ENCODE results near the gene TAF4B. TPM values are rescaled to one million over a fixed set of nuclear protein-coding genes. Genes with fewer than 3 reads are reported as not detected.

The TAF4B gene
- total and polyA plus RNA-seq, 2 donors (not counting 1 experiment from before 2014, with no cell fraction given), result 10.5 to 16.1 TPM

GRCh38 chr18:26267357-26267930 lies 41.2 kb downstream of the TAF4B start:
- Histone ChIP-seq H3K9ac (ENCODE audit: low read length) (no peak overlapping the region), H3K36me3 (replicated peaks in 1 of 2; ENCODE audit: control extremely low read depth in 1 of 2, control insufficient read depth in 1 of 2, extremely low read depth in 1 of 2, insufficient read depth in 2 of 2, low read length in 1 of 2) (peaks cover 0 to 40% of the 10 kb centered on the region in 2 experiments), H3K4me2 (replicated peaks; ENCODE audit: low read depth, low read length, poor library complexity, severe bottlenecking) (no peak overlapping the region), H3K4me1 (ENCODE audit: control insufficient read depth in 2 of 2, insufficient read depth in 2 of 2, low read length in 2 of 2) (no peaks in the 10 kb centered on the region), H3K79me2 (ENCODE audit: control insufficient read depth, insufficient read depth, low read length) (peaks cover 14% of the 10 kb centered on the region), H3K27ac (ENCODE audit: low read length in 2 of 2) (no peak overlapping the region), H3K4me3 (ENCODE audit: control extremely low read depth in 1 of 5, extremely low read depth in 1 of 5, insufficient read depth in 1 of 5, low read depth in 2 of 5, low read length in 4 of 5) (no peak overlapping the region), H4K20me1 (ENCODE audit: control insufficient read depth, insufficient read depth, low read length, poor library complexity, severe bottlenecking) (peaks cover 14% of the 10 kb centered on the region), H3K27me3 (replicated peaks in 1 of 4; ENCODE audit: control extremely low read depth in 1 of 4, control insufficient read depth in 3 of 4, insufficient read depth in 4 of 4, low read length in 3 of 4) (no peaks in the 10 kb centered on the region), H2AFZ (ENCODE audit: insufficient read depth, low read depth, low read length, poor library complexity, severe bottlenecking) (no peak overlapping the region), H3K9me3 (ENCODE audit: control extremely low read depth in 1 of 3, control insufficient read depth in 2 of 3, insufficient read depth in 1 of 3, low read length in 2 of 3) (no peaks in the 10 kb centered on the region)
- intact Hi-C loops (cut with micrococcal nuclease), result no loop called here
- Mint-ChIP-seq H3K27ac (no peak overlapping the region), H3K4me1 (peaks cover 2% of the 10 kb centered on the region), H3K27me3 (no peaks in the 10 kb centered on the region), H3K9me3 (ENCODE audit: insufficient read depth) (no peaks in the 10 kb centered on the region), H3K4me3 (no peak overlapping the region)
- TF ChIP-seq EZH2 (IDR thresholded peaks at IDR 0.05; ENCODE audit: borderline replicate concordance, insufficient read depth, low read depth, low read length, poor library complexity, severe bottlenecking), result no peak
- CTCF ChIA-PET, result no interaction called here
- DNase-seq, result no peak
- POLR2A ChIA-PET, result interaction anchor here (0.6 kb wide), 1 partner anchor 41 kb away, joined by 8 read pairs; no protein-coding TSS in a partner anchor
- no peak for ATAC-seq (ENCODE audit: low read depth)
- WGBS (ENCODE audit: insufficient coverage), result 88% methylated on average over 2 of the region's 4 CpGs

GRCh38 chr18:26268454-26268853 lies 42.2 kb downstream of the TAF4B start:
- H3K27me3 Mint-ChIP-seq, result no peaks in the 10 kb centered on the region
- H3K9ac ChIP-seq (ENCODE audit: low read length), result no peak overlapping the region
- ChIA-PET POLR2A (no interaction called here), CTCF (no interaction called here)
- peaks cover under 1 to 41% of the 10 kb centered on the region in 2 experiments for H3K36me3 ChIP-seq (replicated peaks in 1 of 2; ENCODE audit: control extremely low read depth in 1 of 2, control insufficient read depth in 1 of 2, extremely low read depth in 1 of 2, insufficient read depth in 2 of 2, low read length in 1 of 2)
- no peaks in the 10 kb centered on the region for H3K4me1 ChIP-seq (ENCODE audit: control insufficient read depth in 2 of 2, insufficient read depth in 2 of 2, low read length in 2 of 2)
- H3K27ac Mint-ChIP-seq, result no peak overlapping the region
- no peak overlapping the region for H3K4me3 Mint-ChIP-seq
- no peaks in the 10 kb centered on the region for H3K9me3 Mint-ChIP-seq (ENCODE audit: insufficient read depth)
- no peaks in the 10 kb centered on the region for H3K27me3 ChIP-seq (replicated peaks in 1 of 4; ENCODE audit: control extremely low read depth in 1 of 4, control insufficient read depth in 3 of 4, insufficient read depth in 4 of 4, low read length in 3 of 4)
- H2AFZ ChIP-seq (ENCODE audit: insufficient read depth, low read depth, low read length, poor library complexity, severe bottlenecking), result no peak overlapping the region
- no CpG with 5 or more reads among the region's 4 CpGs for WGBS (ENCODE audit: insufficient coverage)
- H3K4me1 Mint-ChIP-seq, result no peaks in the 10 kb centered on the region
- ATAC-seq (ENCODE audit: low read depth) (no peak), DNase-seq (no peak)
- no peak for TF ChIP-seq EZH2 (IDR thresholded peaks at IDR 0.05; ENCODE audit: borderline replicate concordance, insufficient read depth, low read depth, low read length, poor library complexity, severe bottlenecking)
- no peak for TF ChIP-seq CTCF (IDR thresholded peaks at IDR 0.05)
- H3K4me3 ChIP-seq (ENCODE audit: control extremely low read depth in 1 of 5, extremely low read depth in 1 of 5, insufficient read depth in 1 of 5, low read depth in 2 of 5, low read length in 4 of 5), result no peak overlapping the region
- H3K27ac ChIP-seq (ENCODE audit: low read length in 2 of 2), result no peak overlapping the region
- no peaks in the 10 kb centered on the region for H3K9me3 ChIP-seq (ENCODE audit: control extremely low read depth in 1 of 3, control insufficient read depth in 2 of 3, insufficient read depth in 1 of 3, low read length in 2 of 3)
- peaks cover 6% of the 10 kb centered on the region for H4K20me1 ChIP-seq (ENCODE audit: control insufficient read depth, insufficient read depth, low read length, poor library complexity, severe bottlenecking)
- peaks cover 4% of the 10 kb centered on the region for H3K79me2 ChIP-seq (ENCODE audit: control insufficient read depth, insufficient read depth, low read length)
- H3K4me2 ChIP-seq (replicated peaks; ENCODE audit: low read depth, low read length, poor library complexity, severe bottlenecking), result no peak overlapping the region
- intact Hi-C loops (cut with micrococcal nuclease), result no loop called here
